Gastrocnemius medialis (tissue), 4 donors: ENCODE measurements around the gene SYNM. TPM values are rescaled to one million over a fixed set of nuclear protein-coding genes. Genes with fewer than 3 reads are reported as not detected.

Experiments
- ATAC-seq, 2 donors: fragments of 150-250 bp; one replicate each; pipeline ENCODE4 v1.9.1; 2016
- DNase-seq, 2 donors: peaks; one replicate each; pipeline ENCODE4 v3.0.0-alpha.2; 2019
- H3K27ac ChIP-seq, 4 donors: fragments of 200-600 bp; sonication (generic); 1 replicate in 1 of 4; 2 replicates in 3 of 4; pipeline ENCODE4 v1.5.1; 2016 to 2018; ENCODE audit warnings: mild to moderate bottlenecking in 2 of 4, moderate library complexity in 1 of 4
- H3K27me3 ChIP-seq, 3 donors: fragments of 200-600 bp; sonication (generic) in 2 of 3; 1 replicate in 1 of 3; 2 replicates in 2 of 3; pipeline versions ENCODE4 v1.5.1 to v1.6.0; 2016 to 2019; ENCODE audit warnings: mild to moderate bottlenecking in 1 of 3, moderate library complexity in 1 of 3
- H3K36me3 ChIP-seq, 2 donors: fragments of 200-600 bp; sonication (generic) in 1 of 2; one replicate each; pipeline ENCODE4 v1.5.1; 2017 to 2018
- H3K4me1 ChIP-seq, 2 donors: fragments of 200-600 bp; sonication (generic) in 1 of 2; one replicate each; pipeline ENCODE4 v1.5.1; 2016 to 2017; ENCODE audit warnings: mild to moderate bottlenecking in 2 of 2
- H3K4me3 ChIP-seq, 4 donors: fragments of 200-600 bp; sonication (generic) in 3 of 4; 1 replicate in 1 of 4; 2 replicates in 3 of 4; pipeline ENCODE4 v1.5.1; 2016 to 2019; ENCODE audit warnings: mild to moderate bottlenecking in 2 of 4
- H3K9me3 ChIP-seq, 3 donors: fragments of 200-600 bp; sonication (generic) in 2 of 3; 1 replicate in 1 of 3; 2 replicates in 2 of 3; pipeline ENCODE4 v1.5.1; 2016 to 2019
- POLR2A ChIP-seq, 2 donors: fragments of 450-650 bp; IDR thresholded peaks; one replicate each; pipeline ENCODE4 v1.6.1; 2017; ENCODE audit warnings: antibody characterized with exemption in 2 of 2, mild to moderate bottlenecking in 2 of 2, moderate library complexity in 2 of 2
- in situ Hi-C, 4 donors: fragments of 200-750 bp; cut with MboI; loops; one replicate each; pipeline versions ENCODE4 v1.15.0 to v1.8.0; 2017; ENCODE audit warnings: low sequenced_read_pairs in 4 of 4
- intact Hi-C: fragments of 100-400 bp; cut with DNase I; formaldehyde crosslinking; loops from one replicate; pipeline ENCODE4 v1.15.1; 2023; ENCODE audit warnings: low total_unique reads
- total RNA-seq, 4 donors: library from RNA; depleted of rRNA; stranded (reverse); fragments of >200 nt; gene quantifications; one replicate each; pipeline versions ENCODE4 v1.1.0 to v1.2.3, GENCODE V29; 2016
- TF ChIP-seq, protein P1 (sequence below), 5 experiments: fragments of 450-650 bp in 3 of 5; fragments of 200-600 bp in 2 of 5; sonication (generic) in 2 of 5; IDR thresholded peaks in 4 of 5; conservative IDR thresholded peaks in 1 of 5; 1 replicate in 4 of 5; 2 replicates in 1 of 5; pipeline ENCODE4 v1.5.1; 2016 to 2019; ENCODE audit warnings: antibody characterized with exemption in 5 of 5, mild to moderate bottlenecking in 3 of 5, moderate library complexity in 3 of 5

SYNM gene
- total RNA-seq, 4 donors from 2014 or later = 200 to 308 (median 266) TPM

DNA sequence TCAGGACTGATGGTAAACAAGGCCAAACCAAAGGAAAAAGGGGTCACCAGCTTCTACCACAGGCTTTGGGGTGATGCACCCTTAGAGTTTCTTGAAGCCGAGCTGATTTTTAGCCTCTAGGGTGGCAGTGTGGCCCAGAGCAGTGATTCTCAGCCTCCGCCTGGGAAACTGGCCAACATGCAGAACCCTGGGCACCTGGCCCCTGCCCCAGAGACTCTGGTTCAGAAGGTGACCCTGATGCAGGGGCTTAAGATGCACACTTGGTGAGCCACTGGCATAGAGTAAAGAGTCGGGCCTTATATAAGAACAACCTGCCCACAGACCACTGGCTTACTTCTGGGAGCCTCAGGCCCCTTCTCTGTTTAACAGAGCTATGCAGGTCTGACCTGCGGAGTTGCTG lies 44.5 kb downstream of the SYNM start:
- Histone ChIP-seq H3K27me3 (no peaks in the 10 kb centered on the region), H3K4me1 (peaks cover 18 to 20% of the 10 kb centered on the region in 2 donors), H3K27ac (peak overlapping the region; percentile 49 to 58 (median 56)), H3K9me3 (no peaks in the 10 kb centered on the region), H3K36me3 (no peaks in the 10 kb centered on the region), H3K4me3 (no peak overlapping the region)
- in situ Hi-C loops (no loop called here), intact Hi-C loops (no loop called here)
- no peak for TF ChIP-seq POLR2A (IDR thresholded peaks at IDR 0.05)
- TF ChIP-seq, protein P1, sequence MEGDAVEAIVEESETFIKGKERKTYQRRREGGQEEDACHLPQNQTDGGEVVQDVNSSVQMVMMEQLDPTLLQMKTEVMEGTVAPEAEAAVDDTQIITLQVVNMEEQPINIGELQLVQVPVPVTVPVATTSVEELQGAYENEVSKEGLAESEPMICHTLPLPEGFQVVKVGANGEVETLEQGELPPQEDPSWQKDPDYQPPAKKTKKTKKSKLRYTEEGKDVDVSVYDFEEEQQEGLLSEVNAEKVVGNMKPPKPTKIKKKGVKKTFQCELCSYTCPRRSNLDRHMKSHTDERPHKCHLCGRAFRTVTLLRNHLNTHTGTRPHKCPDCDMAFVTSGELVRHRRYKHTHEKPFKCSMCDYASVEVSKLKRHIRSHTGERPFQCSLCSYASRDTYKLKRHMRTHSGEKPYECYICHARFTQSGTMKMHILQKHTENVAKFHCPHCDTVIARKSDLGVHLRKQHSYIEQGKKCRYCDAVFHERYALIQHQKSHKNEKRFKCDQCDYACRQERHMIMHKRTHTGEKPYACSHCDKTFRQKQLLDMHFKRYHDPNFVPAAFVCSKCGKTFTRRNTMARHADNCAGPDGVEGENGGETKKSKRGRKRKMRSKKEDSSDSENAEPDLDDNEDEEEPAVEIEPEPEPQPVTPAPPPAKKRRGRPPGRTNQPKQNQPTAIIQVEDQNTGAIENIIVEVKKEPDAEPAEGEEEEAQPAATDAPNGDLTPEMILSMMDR (IDR thresholded peaks at IDR 0.05 in 4 of 5, conservative IDR thresholded peaks at IDR 0.05 in 1 of 5) = no peak
- DNase-seq = no peak
- ATAC-seq = no peak

DNA sequence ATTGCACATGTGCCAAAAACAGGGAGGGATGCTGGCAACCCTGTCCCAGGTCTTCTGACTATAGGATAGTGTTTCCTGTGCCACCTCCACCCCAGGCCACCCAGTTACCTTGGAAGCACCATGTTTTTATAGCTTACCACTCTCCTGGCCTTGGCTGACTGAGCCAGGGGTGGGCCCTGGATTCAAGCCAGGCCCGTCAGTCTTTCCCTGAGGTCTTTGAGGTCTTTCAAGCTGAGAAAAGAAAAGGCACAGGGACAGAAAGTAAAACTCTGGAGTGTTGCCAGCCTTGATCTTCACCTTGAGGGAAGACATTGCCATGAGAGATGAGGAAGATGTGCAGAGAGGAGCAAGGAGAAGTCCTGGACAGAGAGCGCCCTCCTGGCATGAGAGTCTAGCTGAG lies 46.3 kb downstream of the SYNM start:
- DNase-seq (no peak), ATAC-seq (no peak)
- no peaks in the 10 kb centered on the region for H3K9me3 ChIP-seq
- in situ Hi-C loops (no loop called here), intact Hi-C loops (no loop called here)
- no peak overlapping the region for H3K27ac ChIP-seq
- no peak overlapping the region for H3K4me3 ChIP-seq
- H3K36me3 ChIP-seq = no peaks in the 10 kb centered on the region
- H3K27me3 ChIP-seq = no peaks in the 10 kb centered on the region
- peaks cover 11 to 16% of the 10 kb centered on the region in 2 donors for H3K4me1 ChIP-seq
- no peak for TF ChIP-seq POLR2A (IDR thresholded peaks at IDR 0.05)
- TF ChIP-seq, protein P1 (IDR thresholded peaks at IDR 0.05 in 4 of 5, conservative IDR thresholded peaks at IDR 0.05 in 1 of 5) = no peak

DNA sequence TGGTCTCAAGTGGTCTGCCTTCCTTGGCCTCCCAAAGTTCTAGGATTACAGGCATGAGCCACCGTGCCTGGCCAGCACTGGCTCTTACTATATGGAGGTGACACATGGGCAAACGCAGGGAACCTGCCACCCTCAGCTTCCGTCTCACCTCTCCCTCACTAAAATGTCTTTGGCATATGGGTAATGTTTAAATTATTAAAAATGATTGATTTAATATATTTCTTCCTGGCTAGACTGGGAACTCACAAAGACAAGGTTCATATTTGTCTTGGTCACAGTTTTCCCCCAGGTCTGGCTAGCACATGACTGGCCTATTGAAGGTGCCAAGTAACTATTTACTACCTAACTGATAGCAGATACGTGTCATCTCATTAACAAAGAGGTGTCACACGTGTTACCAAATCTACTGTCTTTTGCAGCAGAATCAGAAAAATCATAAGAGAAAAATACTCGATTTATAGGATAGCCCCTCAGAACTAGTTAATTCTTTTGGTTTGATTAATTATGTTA lies 48.2 kb downstream of the SYNM start:
- Histone ChIP-seq H3K4me1 (peaks cover 11 to 22% of the 10 kb centered on the region in 2 donors), H3K27ac (no peak overlapping the region), H3K27me3 (no peaks in the 10 kb centered on the region), H3K9me3 (no peaks in the 10 kb centered on the region), H3K4me3 (no peak overlapping the region), H3K36me3 (no peaks in the 10 kb centered on the region)
- TF ChIP-seq, protein P1 (IDR thresholded peaks at IDR 0.05 in 4 of 5, conservative IDR thresholded peaks at IDR 0.05 in 1 of 5) = no peak
- no peak for TF ChIP-seq POLR2A (IDR thresholded peaks at IDR 0.05)
- in situ Hi-C loops (no loop called here), intact Hi-C loops (no loop called here)
- DNase-seq (no peak), ATAC-seq (no peak)

DNA sequence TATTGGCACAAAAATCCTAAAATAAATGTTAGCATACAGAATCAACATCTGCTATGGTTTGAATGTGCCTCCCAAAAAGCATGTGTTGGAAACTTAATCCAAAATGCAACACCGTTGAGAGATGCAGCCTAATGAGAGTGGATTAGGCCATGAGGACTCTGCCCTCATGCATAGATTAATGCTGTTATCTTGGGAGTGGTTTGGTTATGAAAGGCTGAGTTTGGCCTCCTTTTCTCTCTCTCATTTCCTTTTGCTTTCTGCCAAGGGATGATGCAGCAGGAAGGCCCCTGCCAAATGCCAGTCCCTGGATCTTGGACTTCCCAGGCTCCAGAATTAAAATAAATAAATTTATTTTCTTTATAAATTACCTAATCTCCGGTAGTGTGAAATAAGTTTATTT lies 49.4 kb downstream of the SYNM start:
- Histone ChIP-seq H3K36me3 (no peaks in the 10 kb centered on the region), H3K4me1 (peaks cover 2 to 12% of the 10 kb centered on the region in 2 donors), H3K27me3 (no peaks in the 10 kb centered on the region), H3K9me3 (no peaks in the 10 kb centered on the region), H3K4me3 (no peak overlapping the region), H3K27ac (no peak overlapping the region)
- ATAC-seq = no peak
- in situ Hi-C loops (no loop called here), intact Hi-C loops (no loop called here)
- TF ChIP-seq, protein P1 (IDR thresholded peaks at IDR 0.05 in 4 of 5, conservative IDR thresholded peaks at IDR 0.05 in 1 of 5) = no peak
- no peak for TF ChIP-seq POLR2A (IDR thresholded peaks at IDR 0.05)
- DNase-seq = no peak

DNA sequence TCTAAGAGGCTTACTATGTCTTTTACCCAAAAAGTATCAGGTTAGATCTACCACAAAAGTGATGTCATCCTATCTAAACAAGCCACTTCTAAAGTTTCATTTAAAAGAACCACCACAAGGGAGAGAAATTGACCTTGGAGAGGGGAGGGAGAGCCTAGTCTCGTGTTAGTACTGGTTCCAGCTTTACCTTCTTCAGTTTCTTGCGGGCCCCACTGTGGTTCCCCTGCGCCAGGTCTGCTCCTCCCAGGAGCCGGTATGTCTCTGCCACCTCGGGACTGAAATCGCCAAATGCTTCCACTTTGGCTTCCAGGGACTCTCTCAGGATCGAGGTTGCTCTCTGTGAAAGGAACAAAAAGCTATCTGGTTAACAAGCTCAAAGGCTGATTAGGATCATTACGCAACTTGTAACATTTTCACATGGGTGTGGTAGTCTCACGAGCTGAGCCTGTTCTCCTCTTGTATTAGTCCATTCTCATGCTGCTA lies 51.1 kb downstream of the SYNM start:
- Histone ChIP-seq H3K4me1 (peaks cover 0 to 10% of the 10 kb centered on the region in 2 donors), H3K27me3 (no peaks in the 10 kb centered on the region), H3K9me3 (no peaks in the 10 kb centered on the region), H3K27ac (peak overlapping the region in 2 of 4 donors; percentile 51 to 58), H3K4me3 (no peak overlapping the region), H3K36me3 (no peaks in the 10 kb centered on the region)
- DNase-seq (no peak), ATAC-seq (peak; percentile 69 to 78)
- in situ Hi-C loops = no loop called here
- TF ChIP-seq POLR2A (IDR thresholded peaks at IDR 0.05) = no peak
- TF ChIP-seq, protein P1 (IDR thresholded peaks at IDR 0.05 in 4 of 5, conservative IDR thresholded peaks at IDR 0.05 in 1 of 5) = no peak
- intact Hi-C loops = no loop called here
